Esophagus (tissue), 2 donors: Measurements from ENCODE around the gene MARVELD1. TPM values are rescaled to one million over a fixed set of nuclear protein-coding genes. Genes with fewer than 3 reads are reported as not detected.
"Not testable (repeated sequence)": the region's sequence is repeated elsewhere in the genome, so short reads cannot be mapped to it uniquely, and the experiment has no call there.

Experiments
- H3K27ac ChIP-seq, 2 donors: one replicate each; pipeline ENCODE4 v1.5.1; 2013; ENCODE audit warnings: low read depth in 2 of 2, mild to moderate bottlenecking in 2 of 2, inconsistent platforms in 1 of 2, low read length in 1 of 2, moderate library complexity in 1 of 2
- H3K27me3 ChIP-seq, 2 donors: one replicate each; pipeline ENCODE4 v1.6.1; 2013; ENCODE audit warnings: low read length in 2 of 2, control low read depth in 1 of 2, mild to moderate bottlenecking in 1 of 2; ENCODE audit not compliant: insufficient read depth in 2 of 2, control insufficient read depth in 1 of 2
- H3K36me3 ChIP-seq, 2 donors: one replicate each; pipeline ENCODE4 v1.6.1; 2013; ENCODE audit warnings: low read length in 1 of 2; ENCODE audit not compliant: control insufficient read depth in 2 of 2, insufficient read depth in 2 of 2
- H3K4me1 ChIP-seq, 2 donors: one replicate each; pipeline ENCODE4 v1.6.1; 2013; ENCODE audit warnings: low read length in 1 of 2; ENCODE audit not compliant: control insufficient read depth in 2 of 2, insufficient read depth in 2 of 2
- H3K4me3 ChIP-seq, 2 donors: one replicate each; pipeline ENCODE4 v1.5.1; 2013; ENCODE audit warnings: low read length in 2 of 2, mild to moderate bottlenecking in 2 of 2, low read depth in 1 of 2, moderate library complexity in 1 of 2
- H3K9me3 ChIP-seq, 2 donors: one replicate each; pipeline ENCODE4 v1.6.1; 2013; ENCODE audit warnings: mild to moderate bottlenecking in 2 of 2, low read depth in 1 of 2, low read length in 1 of 2, moderate library complexity in 1 of 2; ENCODE audit not compliant: control insufficient read depth in 2 of 2, insufficient read depth in 1 of 2
- WGBS, 2 donors: extraction: QIAGEN DNeasy Blood & Tissue Kit; methylation state at CpG; one replicate each; pipeline ENCODE4 v1.1.7; 2013; 5-methylcytosine and 5-hydroxymethylcytosine counted together
- polyA plus RNA-seq, 2 donors: library from polyadenylated mRNA; stranded (reverse); fragments of 200-250 nt; gene quantifications; one replicate each; pipeline ENCODE4 v1.2.3, GENCODE V29; 2013
- donor health status: healthy with polysubstance abuse.
- donor health status: Bipolar disorder and iron deficiency.

The MARVELD1 gene
- polyA plus RNA-seq, 2 donors, result 6.4 to 9.6 TPM

GRCh38 chr10:97689559-97690020 is 23.9 kb upstream of the MARVELD1 start:
- H3K4me1 ChIP-seq, result peaks cover 0 to 6% of the 10 kb centered on the region in 2 donors
- H3K4me3 ChIP-seq, result no peak overlapping the region
- H3K9me3 ChIP-seq, result peaks cover 0 to 2% of the 10 kb centered on the region in 2 donors
- no peaks in the 10 kb centered on the region for H3K27me3 ChIP-seq
- H3K27ac ChIP-seq, result peak overlapping the region; percentile 83 to 94
- 44 to 62% methylated on average over 5 of the region's 5 CpGs for WGBS, 2 donors
- H3K36me3 ChIP-seq, result no peaks in the 10 kb centered on the region

- no peaks in the 10 kb centered on the region for H3K36me3 ChIP-seq
- peak overlapping the region in 1 of 2 donors; percentile 83 for H3K27ac ChIP-seq
- WGBS, 2 donors, result 54 to 74% methylated on average over 3 of the region's 3 CpGs
- peaks cover 0 to 6% of the 10 kb centered on the region in 2 donors for H3K4me1 ChIP-seq
- no peak overlapping the region for H3K4me3 ChIP-seq
- H3K27me3 ChIP-seq, result no peaks in the 10 kb centered on the region
- peaks cover 0 to 2% of the 10 kb centered on the region in 2 donors for H3K9me3 ChIP-seq
Measured at GRCh38 chr10:97690133-97690532, 23.4 kb upstream of the MARVELD1 start.

- not testable (repeated sequence) for H3K4me3 ChIP-seq
Measured at GRCh38 chr10:97698072-97698655, 15.4 kb upstream of the MARVELD1 start.

GRCh38 chr10:97701438-97702069 is 12.0 kb upstream of the MARVELD1 start:
- no peaks in the 10 kb centered on the region for H3K36me3 ChIP-seq
- no peak overlapping the region for H3K4me3 ChIP-seq
- no peaks in the 10 kb centered on the region for H3K9me3 ChIP-seq
- no peaks in the 10 kb centered on the region for H3K27me3 ChIP-seq
- H3K27ac ChIP-seq, result no peak overlapping the region
- WGBS, 2 donors, result 38 to 39% methylated on average over 12 of the region's 12 CpGs
- H3K4me1 ChIP-seq, result peaks cover 0 to 3% of the 10 kb centered on the region in 2 donors

More at GRCh38 chr10:97698072-97698655, 15.4 kb upstream of the MARVELD1 start:
- H3K27ac ChIP-seq, H3K9me3 ChIP-seq, H3K4me1 ChIP-seq, H3K27me3 ChIP-seq, H3K36me3 ChIP-seq: not testable (repeated sequence)
- 68 to 82% methylated on average over 11 of the region's 11 CpGs for WGBS, 2 donors

GRCh38 chr10:97703398-97704067 is 10.0 kb upstream of the MARVELD1 start:
- no peaks in the 10 kb centered on the region for H3K9me3 ChIP-seq
- no peak overlapping the region for H3K4me3 ChIP-seq
- H3K4me1 ChIP-seq, result peaks cover 0 to 3% of the 10 kb centered on the region in 2 donors
- no peaks in the 10 kb centered on the region for H3K36me3 ChIP-seq
- 91 to 94% methylated on average over 7 of the region's 7 CpGs for WGBS, 2 donors
- H3K27me3 ChIP-seq, result no peaks in the 10 kb centered on the region
- no peak overlapping the region for H3K27ac ChIP-seq

- Histone ChIP-seq H3K4me3 (no peak overlapping the region), H3K27ac (no peak overlapping the region), H3K27me3 (no peaks in the 10 kb centered on the region), H3K36me3 (no peaks in the 10 kb centered on the region), H3K4me1 (peaks cover 0 to 3% of the 10 kb centered on the region in 2 donors), H3K9me3 (no peaks in the 10 kb centered on the region)
- 63 to 65% methylated on average over 1 of the region's 1 CpG for WGBS, 2 donors
Measured at GRCh38 chr10:97704341-97704740, 9.2 kb upstream of the MARVELD1 start.

- H3K27me3 ChIP-seq, result no peaks in the 10 kb centered on the region
- WGBS, 2 donors, result 91 to 92% methylated on average over 3 of the region's 3 CpGs
- no peaks in the 10 kb centered on the region for H3K9me3 ChIP-seq
Measured at GRCh38 chr10:97705006-97705670, 8.4 kb upstream of the MARVELD1 start.

GRCh38 chr10:97707134-97707861 is 6.2 kb upstream of the MARVELD1 start:
- peak overlapping the region in 1 of 2 donors; percentile 43 for H3K27ac ChIP-seq
- no peaks in the 10 kb centered on the region for H3K4me1 ChIP-seq
- 81% methylated on average over 11 of the region's 11 CpGs for WGBS, 2 donors
- no peak overlapping the region for H3K4me3 ChIP-seq
- H3K36me3 ChIP-seq, result no peaks in the 10 kb centered on the region
- no peaks in the 10 kb centered on the region for H3K9me3 ChIP-seq
- no peaks in the 10 kb centered on the region for H3K27me3 ChIP-seq

More at GRCh38 chr10:97705006-97705670, 8.4 kb upstream of the MARVELD1 start:
- no peaks in the 10 kb centered on the region for H3K36me3 ChIP-seq
- H3K4me1 ChIP-seq, result peaks cover 0 to 3% of the 10 kb centered on the region in 2 donors
- no peak overlapping the region for H3K27ac ChIP-seq
- no peak overlapping the region for H3K4me3 ChIP-seq

GRCh38 chr10:97708167-97708566 is 5.4 kb upstream of the MARVELD1 start:
- Histone ChIP-seq H3K36me3 (no peaks in the 10 kb centered on the region), H3K27me3 (no peaks in the 10 kb centered on the region), H3K27ac (peak overlapping the region in 1 of 2 donors; percentile 29), H3K9me3 (no peaks in the 10 kb centered on the region), H3K4me3 (no peak overlapping the region), H3K4me1 (no peaks in the 10 kb centered on the region)
- 71 to 79% methylated on average over 2 of the region's 2 CpGs for WGBS, 2 donors
